ENCODE data around the gene ZNF217. TPM values are rescaled to one million over a fixed set of nuclear protein-coding genes. Genes with fewer than 3 reads are reported as not detected.
"Not testable (repeated sequence)": the region's sequence is repeated elsewhere in the genome, so short reads cannot be mapped to it uniquely, and the experiment has no call there.

ZNF217 gene
- total RNA-seq, 1 experiment from 2014 or later: 45.6 TPM

DNA sequence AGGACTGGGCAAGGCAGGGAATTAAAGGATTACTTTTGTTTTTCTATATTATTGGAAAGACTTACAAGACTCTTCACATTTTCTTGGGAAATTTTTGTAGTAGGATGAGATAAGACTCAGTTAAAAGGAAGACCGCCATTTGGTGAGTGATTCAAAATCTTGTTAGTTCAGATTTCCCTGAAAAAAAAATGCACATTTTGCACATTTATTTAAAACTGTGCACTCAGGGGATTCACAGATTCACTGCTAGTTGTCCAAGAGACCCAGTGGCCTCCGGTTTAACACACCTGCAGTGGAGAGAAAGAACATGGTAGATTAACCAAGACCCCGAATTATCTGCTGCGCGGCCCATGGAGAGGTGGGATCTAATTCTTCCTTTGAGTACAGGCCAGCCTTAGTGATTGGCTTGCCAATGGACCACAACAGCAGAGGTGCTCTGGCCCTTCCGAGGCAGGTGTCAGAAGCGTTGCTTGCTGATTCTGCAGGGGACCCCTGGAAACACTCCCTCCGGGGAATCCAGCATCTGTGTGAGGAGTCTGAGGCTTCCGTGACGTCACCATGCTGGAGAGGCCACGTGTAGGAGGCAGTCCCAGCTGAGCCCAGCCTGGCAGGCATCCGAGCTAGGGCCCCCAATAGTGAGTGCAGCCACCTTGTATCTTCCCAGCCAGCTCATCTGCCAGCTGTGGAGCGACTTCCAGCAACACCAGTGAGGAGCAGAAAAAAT lies 68.9 kb downstream of the ZNF217 start:
- TF ChIP-seq EZH2phosphoT487 (IDR thresholded peaks at IDR 0.05; ENCODE audit: borderline replicate concordance, low read length) (no peak), EZH2 (IDR thresholded peaks at IDR 0.05; ENCODE audit: low read length, unreplicated experiment) (no peak)
- TF ChIP-seq, protein P1, sequence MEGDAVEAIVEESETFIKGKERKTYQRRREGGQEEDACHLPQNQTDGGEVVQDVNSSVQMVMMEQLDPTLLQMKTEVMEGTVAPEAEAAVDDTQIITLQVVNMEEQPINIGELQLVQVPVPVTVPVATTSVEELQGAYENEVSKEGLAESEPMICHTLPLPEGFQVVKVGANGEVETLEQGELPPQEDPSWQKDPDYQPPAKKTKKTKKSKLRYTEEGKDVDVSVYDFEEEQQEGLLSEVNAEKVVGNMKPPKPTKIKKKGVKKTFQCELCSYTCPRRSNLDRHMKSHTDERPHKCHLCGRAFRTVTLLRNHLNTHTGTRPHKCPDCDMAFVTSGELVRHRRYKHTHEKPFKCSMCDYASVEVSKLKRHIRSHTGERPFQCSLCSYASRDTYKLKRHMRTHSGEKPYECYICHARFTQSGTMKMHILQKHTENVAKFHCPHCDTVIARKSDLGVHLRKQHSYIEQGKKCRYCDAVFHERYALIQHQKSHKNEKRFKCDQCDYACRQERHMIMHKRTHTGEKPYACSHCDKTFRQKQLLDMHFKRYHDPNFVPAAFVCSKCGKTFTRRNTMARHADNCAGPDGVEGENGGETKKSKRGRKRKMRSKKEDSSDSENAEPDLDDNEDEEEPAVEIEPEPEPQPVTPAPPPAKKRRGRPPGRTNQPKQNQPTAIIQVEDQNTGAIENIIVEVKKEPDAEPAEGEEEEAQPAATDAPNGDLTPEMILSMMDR (conservative IDR thresholded peaks at IDR 0.05; ENCODE audit: low read depth, low read length): no peak
- Histone ChIP-seq H3K4me1 (ENCODE audit: insufficient read depth, low read length) (no peaks in the 10 kb centered on the region), H3K27me3 (ENCODE audit: low read length) (no peaks in the 10 kb centered on the region), H3K9ac (ENCODE audit: low read length) (no peak overlapping the region), H3K9me2 (replicated peaks; ENCODE audit: low read length) (no peaks in the 10 kb centered on the region), H2AFZ (ENCODE audit: low read length) (no peak overlapping the region), H3K9me3 (ENCODE audit: low read length) (no peaks in the 10 kb centered on the region), H3K79me2 (ENCODE audit: low read length) (no peaks in the 10 kb centered on the region), H4K20me1 (ENCODE audit: low read length) (no peaks in the 10 kb centered on the region), H3K27ac (ENCODE audit: low read length) (no peak overlapping the region), H3K36me3 (ENCODE audit: low read depth, low read length) (no peaks in the 10 kb centered on the region), H3K4me2 (ENCODE audit: low read length) (no peak overlapping the region), H3K4me3 (ENCODE audit: low read length) (no peak overlapping the region), H3F3A (ENCODE audit: low read length, unreplicated experiment) (no peaks in the 10 kb centered on the region)
- DNase-seq: no peak
- intact Hi-C loops (cut with micrococcal nuclease): no loop called here
- POLR2A ChIA-PET (ENCODE audit: unreplicated experiment): no interaction called here
- BruUV-seq (replicated peaks): no TSS peak
- ATAC-seq: no peak
- CTCF ChIA-PET: no interaction called here

DNA sequence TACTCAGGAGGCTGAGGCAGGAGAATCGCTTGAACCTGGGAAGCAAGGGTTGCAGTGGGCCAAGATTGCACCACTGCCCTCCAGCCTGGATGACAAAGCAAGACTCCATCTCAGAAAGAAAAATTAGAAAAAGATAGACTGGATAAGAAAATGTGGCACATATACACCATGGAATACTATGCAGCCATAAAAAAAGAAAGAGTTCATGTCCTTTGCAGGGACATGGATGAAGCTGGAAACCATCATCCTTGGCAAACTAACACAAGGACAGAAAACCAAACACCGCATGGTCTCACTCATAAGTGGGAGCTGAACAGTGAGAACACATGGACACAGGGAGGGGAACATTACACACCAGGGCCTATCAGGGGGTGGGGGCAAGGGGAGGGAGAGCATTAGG lies 70.0 kb downstream of the ZNF217 start:
- ATAC-seq; H3K9ac ChIP-seq (ENCODE audit: low read length); H4K20me1 ChIP-seq (ENCODE audit: low read length); DNase-seq; H3K4me3 ChIP-seq (ENCODE audit: low read length); BruUV-seq (replicated peaks); H3K4me2 ChIP-seq (ENCODE audit: low read length); CTCF ChIA-PET; H3K27ac ChIP-seq (ENCODE audit: low read length); H3K36me3 ChIP-seq (ENCODE audit: low read depth, low read length); H2AFZ ChIP-seq (ENCODE audit: low read length); intact Hi-C loops (cut with micrococcal nuclease); H3K9me3 ChIP-seq (ENCODE audit: low read length); H3K9me2 ChIP-seq (replicated peaks; ENCODE audit: low read length); H3K27me3 ChIP-seq (ENCODE audit: low read length); H3F3A ChIP-seq (ENCODE audit: low read length, unreplicated experiment); POLR2A ChIA-PET (ENCODE audit: unreplicated experiment); H3K4me1 ChIP-seq (ENCODE audit: insufficient read depth, low read length); H3K79me2 ChIP-seq (ENCODE audit: low read length): not testable (repeated sequence)

DNA sequence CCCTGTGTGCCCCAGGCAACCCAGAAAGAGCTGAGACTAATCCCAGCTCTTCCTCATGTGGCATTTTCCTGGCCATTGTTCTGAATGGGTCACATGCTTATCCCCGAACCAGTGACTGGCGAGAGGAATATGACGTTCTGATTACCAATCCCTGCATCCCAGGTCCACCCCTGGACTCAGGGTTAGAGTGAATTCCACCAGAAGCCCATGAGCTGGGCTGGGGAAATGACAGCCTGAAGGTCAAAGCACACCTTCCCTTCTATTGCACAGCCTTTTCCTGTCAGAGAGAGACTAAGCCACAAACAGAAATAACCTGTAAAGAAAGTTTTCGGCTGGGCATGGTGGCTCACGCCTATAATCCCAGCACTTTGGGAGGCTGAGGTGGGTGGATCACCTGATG lies 70.9 kb downstream of the ZNF217 start:
- Histone ChIP-seq H3K36me3 (ENCODE audit: low read depth, low read length) (no peaks in the 10 kb centered on the region), H3K27ac (ENCODE audit: low read length) (no peak overlapping the region), H3K79me2 (ENCODE audit: low read length) (no peaks in the 10 kb centered on the region), H3K4me2 (ENCODE audit: low read length) (no peak overlapping the region), H3K4me3 (ENCODE audit: low read length) (no peak overlapping the region), H3K4me1 (ENCODE audit: insufficient read depth, low read length) (no peaks in the 10 kb centered on the region), H3K9me2 (replicated peaks; ENCODE audit: low read length) (no peaks in the 10 kb centered on the region), H4K20me1 (ENCODE audit: low read length) (no peaks in the 10 kb centered on the region), H3K27me3 (ENCODE audit: low read length) (no peaks in the 10 kb centered on the region), H3K9me3 (ENCODE audit: low read length) (no peaks in the 10 kb centered on the region), H3K9ac (ENCODE audit: low read length) (no peak overlapping the region), H2AFZ (ENCODE audit: low read length) (no peak overlapping the region), H3F3A (ENCODE audit: low read length, unreplicated experiment) (no peaks in the 10 kb centered on the region)
- ATAC-seq (no peak), DNase-seq (no peak)
- POLR2A ChIA-PET (ENCODE audit: unreplicated experiment): no interaction called here
- BruUV-seq (replicated peaks): no TSS peak
- intact Hi-C loops (cut with micrococcal nuclease): no loop called here
- CTCF ChIA-PET: no interaction called here
- TF ChIP-seq EZH2 (IDR thresholded peaks at IDR 0.05; ENCODE audit: low read length, unreplicated experiment): no peak
- TF ChIP-seq, protein P1 (conservative IDR thresholded peaks at IDR 0.05; ENCODE audit: low read depth, low read length): no peak
- TF ChIP-seq EZH2phosphoT487 (IDR thresholded peaks at IDR 0.05; ENCODE audit: borderline replicate concordance, low read length): no peak

Measured in PC-3 (cell line).